Fibroblast of mammary gland (primary cell): ENCODE data around the gene LIN37.

Source experiments
- DNase-seq: peaks from one replicate; pipeline ENCODE4 v3.0.0-alpha.2; 2010; ENCODE audit warnings: low read depth
- H3K4me3 ChIP-seq: 2 replicates; pipeline ENCODE4 v1.5.1; 2011; ENCODE audit warnings: low read depth, mild to moderate bottlenecking, low read length, moderate library complexity; ENCODE audit not compliant: control insufficient read depth
- TF ChIP-seq, protein P1 (sequence below): conservative IDR thresholded peaks from 2 replicates; pipeline ENCODE4 v1.5.1; 2011; ENCODE audit warnings: low read depth, low read length, inconsistent platforms; ENCODE audit not compliant: control insufficient read depth, insufficient read depth

The LIN37 gene

GRCh38 chr19:35755550-35756376, 7.4 kb downstream of the LIN37 start:
- TF ChIP-seq, protein P1, sequence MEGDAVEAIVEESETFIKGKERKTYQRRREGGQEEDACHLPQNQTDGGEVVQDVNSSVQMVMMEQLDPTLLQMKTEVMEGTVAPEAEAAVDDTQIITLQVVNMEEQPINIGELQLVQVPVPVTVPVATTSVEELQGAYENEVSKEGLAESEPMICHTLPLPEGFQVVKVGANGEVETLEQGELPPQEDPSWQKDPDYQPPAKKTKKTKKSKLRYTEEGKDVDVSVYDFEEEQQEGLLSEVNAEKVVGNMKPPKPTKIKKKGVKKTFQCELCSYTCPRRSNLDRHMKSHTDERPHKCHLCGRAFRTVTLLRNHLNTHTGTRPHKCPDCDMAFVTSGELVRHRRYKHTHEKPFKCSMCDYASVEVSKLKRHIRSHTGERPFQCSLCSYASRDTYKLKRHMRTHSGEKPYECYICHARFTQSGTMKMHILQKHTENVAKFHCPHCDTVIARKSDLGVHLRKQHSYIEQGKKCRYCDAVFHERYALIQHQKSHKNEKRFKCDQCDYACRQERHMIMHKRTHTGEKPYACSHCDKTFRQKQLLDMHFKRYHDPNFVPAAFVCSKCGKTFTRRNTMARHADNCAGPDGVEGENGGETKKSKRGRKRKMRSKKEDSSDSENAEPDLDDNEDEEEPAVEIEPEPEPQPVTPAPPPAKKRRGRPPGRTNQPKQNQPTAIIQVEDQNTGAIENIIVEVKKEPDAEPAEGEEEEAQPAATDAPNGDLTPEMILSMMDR: no peak
- peak overlapping the region; percentile 78 for H3K4me3 ChIP-seq
- DNase-seq: peak; percentile 88

- TF ChIP-seq, protein P1: no peak
- DNase-seq: peak; percentile 84
- peak within 1 kb of the TSS; percentile 78 for H3K4me3 ChIP-seq
Observed at GRCh38 chr19:35756377-35757230, 8.2 kb downstream of the LIN37 start, which contains the start of gene HSPB6. TSS of gene HSPB6 (minus strand) at chr19:35757029. CDS start at chr19:35757008, 21 bp downstream.

GRCh38 chr19:35757231-35757748, 8.9 kb downstream of the LIN37 start:
- peak; percentile 98 for DNase-seq
- peak overlapping the region; percentile 78 for H3K4me3 ChIP-seq
- TF ChIP-seq, protein P1: no peak

- peak; percentile 100 for DNase-seq
- TF ChIP-seq, protein P1: no peak
- peak within 1 kb of the TSS; percentile 84 for H3K4me3 ChIP-seq
Observed at GRCh38 chr19:35757749-35758608, 9.6 kb downstream of the LIN37 start, which contains the start of gene PROSER3. TSS of gene PROSER3 (plus strand) at chr19:35758176. CDS start at chr19:35758216, 40 bp downstream.

- no peak overlapping the region for H3K4me3 ChIP-seq
- TF ChIP-seq, protein P1: no peak
- no peak for DNase-seq
Observed at GRCh38 chr19:35759697-35760096, 11.3 kb downstream of the LIN37 start.
